ENCODE results near the gene EIF3L.

The EIF3L gene

GRCh38 chr22:37812869-37813678 lies 36.1 kb upstream of the EIF3L start:
- no peak overlapping the region for H3K27ac ChIP-seq
- no peaks in the 10 kb centered on the region for H3K36me3 ChIP-seq (ENCODE audit: insufficient read depth, low read length)
- H3K9me3 ChIP-seq (ENCODE audit: low read depth, low read length) = no peaks in the 10 kb centered on the region
- no peak for DNase-seq (ENCODE audit: low read depth, low spot score)
- no peak overlapping the region for H3K4me3 ChIP-seq
- H3K9ac ChIP-seq (ENCODE audit: insufficient read length) = no peak overlapping the region
- TF ChIP-seq EZH2 (IDR thresholded peaks at IDR 0.05) (no peak), FOXP2 (optimal IDR thresholded peaks at IDR 0.05; ENCODE audit: control extremely low read depth, extremely low read length, insufficient read depth) (no peak), POLR2AphosphoS5 (IDR thresholded peaks at IDR 0.05; ENCODE audit: borderline replicate concordance, low read depth, low read length) (no peak)

GRCh38 chr22:37815593-37815992 lies 33.6 kb upstream of the EIF3L start:
- no peaks in the 10 kb centered on the region for H3K36me3 ChIP-seq (ENCODE audit: insufficient read depth, low read length)
- TF ChIP-seq EZH2 (IDR thresholded peaks at IDR 0.05) (no peak), POLR2AphosphoS5 (IDR thresholded peaks at IDR 0.05; ENCODE audit: borderline replicate concordance, low read depth, low read length) (no peak), FOXP2 (optimal IDR thresholded peaks at IDR 0.05; ENCODE audit: control extremely low read depth, extremely low read length, insufficient read depth) (no peak)
- no peak overlapping the region for H3K9ac ChIP-seq (ENCODE audit: insufficient read length)
- no peak for DNase-seq (ENCODE audit: low read depth, low spot score)
- H3K4me3 ChIP-seq = no peak overlapping the region
- no peaks in the 10 kb centered on the region for H3K9me3 ChIP-seq (ENCODE audit: low read depth, low read length)
- no peak overlapping the region for H3K27ac ChIP-seq

- Histone ChIP-seq H3K9me3 (ENCODE audit: low read depth, low read length) (no peaks in the 10 kb centered on the region), H3K27ac (no peak overlapping the region), H3K36me3 (ENCODE audit: insufficient read depth, low read length) (no peaks in the 10 kb centered on the region), H3K4me3 (no peak overlapping the region), H3K9ac (ENCODE audit: insufficient read length) (no peak overlapping the region)
- DNase-seq (ENCODE audit: low read depth, low spot score) = no peak
- no peak for TF ChIP-seq POLR2AphosphoS5 (IDR thresholded peaks at IDR 0.05; ENCODE audit: borderline replicate concordance, low read depth, low read length)
- no peak for TF ChIP-seq FOXP2 (optimal IDR thresholded peaks at IDR 0.05; ENCODE audit: control extremely low read depth, extremely low read length, insufficient read depth)
- no peak for TF ChIP-seq EZH2 (IDR thresholded peaks at IDR 0.05)
Measured at GRCh38 chr22:37816543-37817180, 32.6 kb upstream of the EIF3L start.

- Histone ChIP-seq H3K9me3 (ENCODE audit: low read depth, low read length) (no peaks in the 10 kb centered on the region), H3K4me3 (peak overlapping the region; percentile 62), H3K9ac (ENCODE audit: insufficient read length) (peak overlapping the region; percentile 61), H3K27ac (no peak overlapping the region), H3K36me3 (ENCODE audit: insufficient read depth, low read length) (no peaks in the 10 kb centered on the region)
- no peak for DNase-seq (ENCODE audit: low read depth, low spot score)
- no peak for TF ChIP-seq FOXP2 (optimal IDR thresholded peaks at IDR 0.05; ENCODE audit: control extremely low read depth, extremely low read length, insufficient read depth)
- TF ChIP-seq POLR2AphosphoS5 (IDR thresholded peaks at IDR 0.05; ENCODE audit: borderline replicate concordance, low read depth, low read length) = no peak
- TF ChIP-seq EZH2 (IDR thresholded peaks at IDR 0.05) = no peak
Measured at GRCh38 chr22:37817705-37818408, 31.4 kb upstream of the EIF3L start.

- Histone ChIP-seq H3K4me3 (no peak overlapping the region), H3K36me3 (ENCODE audit: insufficient read depth, low read length) (no peaks in the 10 kb centered on the region), H3K9ac (ENCODE audit: insufficient read length) (no peak overlapping the region), H3K27ac (no peak overlapping the region), H3K9me3 (ENCODE audit: low read depth, low read length) (no peaks in the 10 kb centered on the region)
- DNase-seq (ENCODE audit: low read depth, low spot score) = no peak
- TF ChIP-seq FOXP2 (optimal IDR thresholded peaks at IDR 0.05; ENCODE audit: control extremely low read depth, extremely low read length, insufficient read depth) = no peak
- no peak for TF ChIP-seq EZH2 (IDR thresholded peaks at IDR 0.05)
- TF ChIP-seq POLR2AphosphoS5 (IDR thresholded peaks at IDR 0.05; ENCODE audit: borderline replicate concordance, low read depth, low read length) = no peak
Measured at GRCh38 chr22:37818409-37819104, 30.7 kb upstream of the EIF3L start.

GRCh38 chr22:37819105-37819433 lies 30.1 kb upstream of the EIF3L start:
- Histone ChIP-seq H3K9ac (ENCODE audit: insufficient read length) (no peak overlapping the region), H3K4me3 (no peak overlapping the region), H3K9me3 (ENCODE audit: low read depth, low read length) (no peaks in the 10 kb centered on the region), H3K27ac (no peak overlapping the region), H3K36me3 (ENCODE audit: insufficient read depth, low read length) (no peaks in the 10 kb centered on the region)
- no peak for TF ChIP-seq EZH2 (IDR thresholded peaks at IDR 0.05)
- TF ChIP-seq POLR2AphosphoS5 (IDR thresholded peaks at IDR 0.05; ENCODE audit: borderline replicate concordance, low read depth, low read length) = no peak
- TF ChIP-seq FOXP2 (optimal IDR thresholded peaks at IDR 0.05; ENCODE audit: control extremely low read depth, extremely low read length, insufficient read depth) = no peak
- no peak for DNase-seq (ENCODE audit: low read depth, low spot score)

- Histone ChIP-seq H3K27ac (no peak overlapping the region), H3K9ac (ENCODE audit: insufficient read length) (no peak overlapping the region), H3K9me3 (ENCODE audit: low read depth, low read length) (no peaks in the 10 kb centered on the region), H3K4me3 (no peak overlapping the region), H3K36me3 (ENCODE audit: insufficient read depth, low read length) (no peaks in the 10 kb centered on the region)
- TF ChIP-seq FOXP2 (optimal IDR thresholded peaks at IDR 0.05; ENCODE audit: control extremely low read depth, extremely low read length, insufficient read depth) (no peak), EZH2 (IDR thresholded peaks at IDR 0.05) (no peak), POLR2AphosphoS5 (IDR thresholded peaks at IDR 0.05; ENCODE audit: borderline replicate concordance, low read depth, low read length) (no peak)
- no peak for DNase-seq (ENCODE audit: low read depth, low spot score)
Measured at GRCh38 chr22:37820350-37820749, 28.9 kb upstream of the EIF3L start.
